ENCODE measurements around the gene SPCS1. TPM values are rescaled to one million over a fixed set of nuclear protein-coding genes. Genes with fewer than 3 reads are reported as not detected.

Gene SPCS1
- total and polyA plus RNA-seq, 7 donors: 55.7 to 133 (median 85.6) TPM

DNA sequence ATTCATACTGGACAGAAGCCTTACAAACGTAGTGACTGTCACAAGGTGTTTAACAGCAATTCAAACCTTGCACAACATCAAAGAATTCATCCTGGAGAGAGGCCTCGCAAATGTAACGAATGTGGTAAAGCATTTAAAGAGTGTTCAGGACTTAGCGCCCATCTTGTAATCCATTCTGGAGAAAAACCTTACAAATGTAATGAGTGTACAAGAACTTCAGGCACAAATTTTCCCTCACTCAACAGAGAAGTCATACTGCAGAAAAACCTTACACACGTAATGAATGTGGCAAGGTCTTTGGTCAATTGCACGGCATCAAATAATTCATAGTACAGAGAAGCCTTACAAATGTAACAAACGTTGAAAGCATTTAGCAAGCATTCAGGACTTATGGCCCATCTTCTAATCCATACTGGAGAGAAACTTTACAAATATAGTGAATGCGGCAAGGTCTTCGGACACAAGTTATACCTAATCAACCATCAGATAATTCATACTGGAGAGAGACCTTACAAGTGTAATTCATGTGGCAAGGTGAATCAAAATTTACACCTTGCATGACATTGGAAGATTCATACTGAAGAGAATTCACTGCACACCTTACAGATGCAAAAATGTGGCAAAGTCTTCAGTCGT is 27.5 kb downstream of the SPCS1 start:
- DNase-seq (no peak), ATAC-seq (no peak)
- Histone ChIP-seq H3K36me3 (ENCODE audit: insufficient read depth in 1 of 2, low read depth in 1 of 2) (peaks cover 10 to 69% of the 10 kb centered on the region in 2 donors), H3K4me3 (no peak overlapping the region), H3K9me3 (no peaks in the 10 kb centered on the region), H3K27ac (no peak overlapping the region), H3K27me3 (ENCODE audit: insufficient read depth in 3 of 3, low read length in 2 of 3) (no peaks in the 10 kb centered on the region), H3K4me1 (no peaks in the 10 kb centered on the region)
- TF ChIP-seq, protein P1, sequence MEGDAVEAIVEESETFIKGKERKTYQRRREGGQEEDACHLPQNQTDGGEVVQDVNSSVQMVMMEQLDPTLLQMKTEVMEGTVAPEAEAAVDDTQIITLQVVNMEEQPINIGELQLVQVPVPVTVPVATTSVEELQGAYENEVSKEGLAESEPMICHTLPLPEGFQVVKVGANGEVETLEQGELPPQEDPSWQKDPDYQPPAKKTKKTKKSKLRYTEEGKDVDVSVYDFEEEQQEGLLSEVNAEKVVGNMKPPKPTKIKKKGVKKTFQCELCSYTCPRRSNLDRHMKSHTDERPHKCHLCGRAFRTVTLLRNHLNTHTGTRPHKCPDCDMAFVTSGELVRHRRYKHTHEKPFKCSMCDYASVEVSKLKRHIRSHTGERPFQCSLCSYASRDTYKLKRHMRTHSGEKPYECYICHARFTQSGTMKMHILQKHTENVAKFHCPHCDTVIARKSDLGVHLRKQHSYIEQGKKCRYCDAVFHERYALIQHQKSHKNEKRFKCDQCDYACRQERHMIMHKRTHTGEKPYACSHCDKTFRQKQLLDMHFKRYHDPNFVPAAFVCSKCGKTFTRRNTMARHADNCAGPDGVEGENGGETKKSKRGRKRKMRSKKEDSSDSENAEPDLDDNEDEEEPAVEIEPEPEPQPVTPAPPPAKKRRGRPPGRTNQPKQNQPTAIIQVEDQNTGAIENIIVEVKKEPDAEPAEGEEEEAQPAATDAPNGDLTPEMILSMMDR (IDR thresholded peaks at IDR 0.05): no peak
- intact Hi-C loops (cut with DNase I): no loop called here
- 86 to 96% (median 86%) methylated on average over 10 of the region's 10 CpGs for WGBS, 3 donors

DNA sequence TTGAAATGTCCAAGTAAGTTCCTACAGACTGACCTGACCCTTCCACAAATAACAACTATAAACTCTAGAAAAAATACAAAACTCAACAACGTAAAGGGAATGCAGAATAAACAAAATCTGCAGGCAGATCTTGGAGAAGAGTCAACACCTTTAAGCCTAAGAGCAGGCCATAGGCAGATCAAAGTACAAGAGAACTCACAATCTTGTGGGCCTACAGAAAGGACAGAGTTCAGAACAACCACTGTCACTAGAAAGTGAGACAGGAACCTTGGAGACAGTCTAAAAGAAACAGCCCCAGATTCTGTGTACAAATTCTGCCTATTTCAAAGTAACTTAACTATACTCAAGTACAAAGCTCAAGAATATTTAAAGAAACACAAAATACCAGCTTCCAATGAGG is 33.8 kb downstream of the SPCS1 start:
- H3K4me1 ChIP-seq: no peaks in the 10 kb centered on the region
- DNase-seq (no peak), ATAC-seq (no peak)
- H3K9me3 ChIP-seq: no peaks in the 10 kb centered on the region
- 79 to 94% (median 90%) methylated on average over 1 of the region's 1 CpG for whole genome bisulfite sequencing, 3 donors
- no peaks in the 10 kb centered on the region for H3K27me3 ChIP-seq (ENCODE audit: insufficient read depth in 3 of 3, low read length in 2 of 3)
- TF ChIP-seq, protein P1 (IDR thresholded peaks at IDR 0.05): no peak
- no peak overlapping the region for H3K27ac ChIP-seq
- no peak overlapping the region for H3K4me3 ChIP-seq
- H3K36me3 ChIP-seq (ENCODE audit: insufficient read depth in 1 of 2, low read depth in 1 of 2): peaks cover 2 to 100% of the 10 kb centered on the region in 2 donors
- intact Hi-C loops (cut with DNase I): loop anchor here in 1 of 2 donors (10.0 kb wide), 1 partner anchor 185 kb away; no protein-coding TSS in a partner anchor

DNA sequence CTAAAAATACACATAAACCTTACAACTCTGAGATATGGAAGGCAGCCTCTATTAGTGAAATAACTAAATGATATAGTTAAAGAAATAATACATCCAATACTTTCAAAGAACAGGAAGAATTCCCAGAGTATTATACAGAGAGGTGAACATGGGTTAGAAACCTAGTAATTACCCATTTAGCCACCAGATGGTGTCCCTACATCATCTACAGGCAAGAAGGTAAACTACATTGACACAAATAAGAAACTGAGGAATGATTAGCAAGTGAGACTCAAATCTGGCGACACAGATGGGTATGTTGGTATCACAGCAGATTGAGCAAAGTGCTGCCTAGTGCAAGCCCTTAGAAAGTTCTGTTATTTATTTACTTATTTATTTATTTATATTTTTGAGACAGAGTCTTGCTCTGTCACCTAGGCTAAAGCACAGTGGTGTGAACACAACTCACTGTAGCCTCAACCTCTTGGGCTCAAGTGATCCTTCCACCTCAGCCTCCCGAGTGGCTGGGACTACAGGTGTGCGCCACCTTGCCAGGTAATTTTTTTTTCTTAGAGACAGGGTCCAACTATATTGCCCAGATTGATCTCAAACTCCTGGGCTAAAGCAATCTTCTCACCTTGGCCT is 36.6 kb downstream of the SPCS1 start:
- no peaks in the 10 kb centered on the region for H3K27me3 ChIP-seq (ENCODE audit: insufficient read depth in 3 of 3, low read length in 2 of 3)
- intact Hi-C loops (cut with DNase I): loop anchor here (2.0 to 10.0 kb wide), 3 partner anchors 182 to 330 kb away; no protein-coding TSS in a partner anchor
- H3K27ac ChIP-seq: no peak overlapping the region
- DNase-seq (no peak), ATAC-seq (peak in 2 of 4 donors; percentile 53 to 74)
- TF ChIP-seq, protein P1 (IDR thresholded peaks at IDR 0.05): peak; percentile 65
- peaks cover 3 to 100% of the 10 kb centered on the region in 2 donors for H3K36me3 ChIP-seq (ENCODE audit: insufficient read depth in 1 of 2, low read depth in 1 of 2)
- no peaks in the 10 kb centered on the region for H3K4me1 ChIP-seq
- 90 to 93% (median 90%) methylated on average over 3 of the region's 3 CpGs for WGBS, 3 donors
- no peaks in the 10 kb centered on the region for H3K9me3 ChIP-seq
- no peak overlapping the region for H3K4me3 ChIP-seq

DNA sequence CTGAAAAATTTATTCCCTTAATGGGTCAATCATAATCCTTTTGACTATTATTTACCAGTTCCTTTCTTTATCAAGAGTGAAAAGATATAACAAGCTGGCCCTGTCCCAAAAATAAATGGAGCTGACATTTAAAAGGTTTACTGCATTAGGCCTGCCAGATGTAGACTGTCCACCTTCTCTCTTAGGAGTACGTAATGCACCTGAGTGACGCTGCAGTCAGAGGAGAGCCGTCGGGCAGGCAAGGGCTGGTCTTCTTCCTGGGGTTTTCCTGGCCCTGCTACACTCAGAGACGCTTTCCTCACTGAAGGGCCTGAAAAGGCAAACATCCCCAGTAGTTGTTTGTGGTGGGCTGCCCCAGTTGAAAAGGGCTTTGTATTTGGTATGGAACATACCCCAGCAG is 37.2 kb downstream of the SPCS1 start:
- no peak for ATAC-seq
- intact Hi-C loops (cut with DNase I): loop anchor here (2.0 to 10.0 kb wide), 3 partner anchors 182 to 330 kb away; no protein-coding TSS in a partner anchor

More for the DNA sequence above, 37.2 kb downstream of the SPCS1 start:
- Histone ChIP-seq H3K36me3 (ENCODE audit: insufficient read depth in 1 of 2, low read depth in 1 of 2) (peaks cover 3 to 100% of the 10 kb centered on the region in 2 donors), H3K27me3 (ENCODE audit: insufficient read depth in 3 of 3, low read length in 2 of 3) (no peaks in the 10 kb centered on the region), H3K4me3 (no peak overlapping the region), H3K27ac (no peak overlapping the region), H3K9me3 (no peaks in the 10 kb centered on the region), H3K4me1 (no peaks in the 10 kb centered on the region)
- 92 to 98% (median 96%) methylated on average over 5 of the region's 5 CpGs for WGBS, 3 donors
- TF ChIP-seq, protein P1 (IDR thresholded peaks at IDR 0.05): no peak
- DNase-seq: no peak
